Mucosa of rectum (tissue), 2 donors: ENCODE results near the gene NAB2.

ENCODE experiments used
- H3K27ac ChIP-seq, 2 donors: one replicate each; pipeline ENCODE4 v1.7.0; 2013; ENCODE audit warnings: inconsistent platforms in 2 of 2, low read depth in 2 of 2, low read length in 2 of 2
- H3K27me3 ChIP-seq, 2 donors: one replicate each; pipeline ENCODE4 v1.7.0; 2013; ENCODE audit warnings: low read length in 2 of 2; ENCODE audit not compliant: control insufficient read depth in 2 of 2, insufficient read depth in 2 of 2
- H3K36me3 ChIP-seq, 2 donors: one replicate each; pipeline ENCODE4 v1.7.0; 2013; ENCODE audit warnings: low read length in 2 of 2; ENCODE audit not compliant: control insufficient read depth in 2 of 2, insufficient read depth in 2 of 2
- H3K4me1 ChIP-seq, 2 donors: one replicate each; pipeline ENCODE4 v1.7.0; 2013; ENCODE audit warnings: low read length in 2 of 2, mild to moderate bottlenecking in 1 of 2; ENCODE audit not compliant: control insufficient read depth in 2 of 2, insufficient read depth in 2 of 2
- H3K4me3 ChIP-seq, 2 donors: one replicate each; pipeline ENCODE4 v1.7.0; 2013; ENCODE audit warnings: low read length in 2 of 2
- H3K9ac ChIP-seq, 2 donors: one replicate each; pipeline ENCODE4 v1.7.0; 2013; ENCODE audit warnings: low read length in 2 of 2, low read depth in 1 of 2, mild to moderate bottlenecking in 1 of 2
- H3K9me3 ChIP-seq, 2 donors: one replicate each; pipeline ENCODE4 v1.7.0; 2013; ENCODE audit warnings: low read length in 2 of 2; ENCODE audit not compliant: control insufficient read depth in 2 of 2
- donor health status: healthy.
- donor health status: Normal muscosa, but diverticular disease.

The NAB2 gene

GRCh38 chr12:57133916-57134315 lies 45.0 kb downstream of the NAB2 start:
- H3K4me3 ChIP-seq = no peak overlapping the region
- no peaks in the 10 kb centered on the region for H3K27me3 ChIP-seq
- no peaks in the 10 kb centered on the region for H3K9me3 ChIP-seq
- no peak overlapping the region for H3K9ac ChIP-seq
- peaks cover 33 to 49% of the 10 kb centered on the region in 2 donors for H3K4me1 ChIP-seq
- H3K36me3 ChIP-seq = no peaks in the 10 kb centered on the region
- H3K27ac ChIP-seq = peak overlapping the region; percentile 4 to 25

GRCh38 chr12:57134949-57135348 lies 46.0 kb downstream of the NAB2 start:
- H3K9ac ChIP-seq = no peak overlapping the region
- H3K27me3 ChIP-seq = no peaks in the 10 kb centered on the region
- H3K27ac ChIP-seq = peak overlapping the region; percentile 72 to 82
- no peak overlapping the region for H3K4me3 ChIP-seq
- H3K9me3 ChIP-seq = no peaks in the 10 kb centered on the region
- H3K36me3 ChIP-seq = peaks cover 5 to 7% of the 10 kb centered on the region in 2 donors
- H3K4me1 ChIP-seq = peaks cover 37 to 50% of the 10 kb centered on the region in 2 donors

DNA sequence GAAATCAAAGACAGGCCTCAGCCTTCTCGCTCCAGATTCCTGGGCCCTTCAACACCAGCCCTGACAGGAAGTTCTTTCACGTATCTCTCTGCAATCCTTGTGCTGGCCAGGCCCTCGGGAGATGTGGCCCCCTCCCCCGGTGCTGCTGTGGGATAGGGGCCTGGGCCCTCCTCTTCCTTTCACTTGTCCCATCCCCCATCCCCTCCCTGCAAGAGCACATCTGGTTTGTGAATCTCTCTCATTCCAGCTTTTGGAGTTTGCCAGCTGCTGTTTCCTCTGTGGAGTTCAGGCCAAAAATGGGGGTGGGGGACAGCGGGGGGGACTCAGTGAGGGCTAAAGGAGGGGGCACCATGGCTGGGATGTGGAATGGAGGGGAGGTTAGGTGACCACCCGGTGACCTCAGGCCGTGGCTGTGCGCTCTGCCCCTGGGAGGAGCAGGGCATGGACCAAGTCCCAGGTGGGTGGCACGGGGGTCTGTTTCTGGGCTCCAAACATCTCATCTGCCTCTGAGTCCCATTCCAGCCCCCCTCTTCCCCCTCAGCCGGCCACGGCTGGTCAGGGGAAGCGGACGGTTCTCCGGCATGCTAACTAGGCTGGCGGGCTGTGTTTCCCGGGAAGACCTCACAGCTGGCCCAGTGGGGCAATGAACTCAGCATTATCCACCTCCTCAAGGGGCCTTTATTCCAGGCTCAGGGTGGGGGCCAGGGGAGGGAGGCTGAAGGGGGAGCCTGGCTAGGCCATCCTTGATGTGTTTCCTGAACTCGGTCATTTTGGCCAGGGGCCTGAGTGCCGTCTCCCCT lies 46.8 kb downstream of the NAB2 start:
- Histone ChIP-seq H3K27me3 (no peaks in the 10 kb centered on the region), H3K4me3 (no peak overlapping the region), H3K4me1 (peaks cover 35 to 44% of the 10 kb centered on the region in 2 donors), H3K9me3 (no peaks in the 10 kb centered on the region), H3K9ac (peak overlapping the region in 1 of 2 donors; percentile 24), H3K27ac (peak overlapping the region; percentile 72 to 82), H3K36me3 (peaks cover 5 to 9% of the 10 kb centered on the region in 2 donors)

- H3K27me3 ChIP-seq = no peaks in the 10 kb centered on the region
- H3K36me3 ChIP-seq = peaks cover 22 to 30% of the 10 kb centered on the region in 2 donors
- H3K9ac ChIP-seq = no peak overlapping the region
- peak overlapping the region; percentile 38 to 56 for H3K27ac ChIP-seq
- peaks cover 19% of the 10 kb centered on the region in 2 donors for H3K4me1 ChIP-seq
- peak overlapping the region in 1 of 2 donors; percentile 1 for H3K4me3 ChIP-seq
- H3K9me3 ChIP-seq = no peaks in the 10 kb centered on the region
Observed at GRCh38 chr12:57138526-57139272, 49.8 kb downstream of the NAB2 start.

- Histone ChIP-seq H3K4me3 (no peak overlapping the region), H3K27ac (no peak overlapping the region), H3K4me1 (peaks cover 16 to 19% of the 10 kb centered on the region in 2 donors), H3K36me3 (peaks cover 28 to 43% of the 10 kb centered on the region in 2 donors), H3K27me3 (no peaks in the 10 kb centered on the region), H3K9ac (no peak overlapping the region), H3K9me3 (no peaks in the 10 kb centered on the region)
Observed at GRCh38 chr12:57139796-57140649, 51.1 kb downstream of the NAB2 start.

DNA sequence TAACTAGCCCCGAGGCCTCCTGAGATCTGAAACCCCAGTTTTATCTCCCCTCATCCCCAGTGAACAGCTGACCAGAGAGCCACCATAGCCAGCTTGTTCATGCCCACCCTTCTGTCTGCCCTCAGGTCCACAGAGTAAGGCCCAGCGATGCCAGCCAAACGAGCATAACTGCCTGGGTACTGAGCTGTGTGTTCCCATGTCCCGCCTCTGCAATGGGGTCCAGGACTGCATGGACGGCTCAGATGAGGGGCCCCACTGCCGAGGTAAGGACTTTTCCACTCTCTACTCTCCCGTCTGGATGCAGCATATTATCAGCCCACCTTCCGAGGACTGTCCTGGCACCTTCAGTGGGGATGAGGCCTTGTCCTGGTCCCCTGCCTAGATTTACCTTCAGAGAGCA lies 52.3 kb downstream of the NAB2 start:
- peaks cover 38 to 54% of the 10 kb centered on the region in 2 donors for H3K36me3 ChIP-seq
- H3K4me1 ChIP-seq = peaks cover 23 to 30% of the 10 kb centered on the region in 2 donors
- H3K4me3 ChIP-seq = no peak overlapping the region
- no peaks in the 10 kb centered on the region for H3K9me3 ChIP-seq
- no peaks in the 10 kb centered on the region for H3K27me3 ChIP-seq
- H3K9ac ChIP-seq = no peak overlapping the region
- no peak overlapping the region for H3K27ac ChIP-seq

GRCh38 chr12:57142121-57142520 lies 53.2 kb downstream of the NAB2 start:
- H3K9ac ChIP-seq = no peak overlapping the region
- peaks cover 38 to 54% of the 10 kb centered on the region in 2 donors for H3K36me3 ChIP-seq

GRCh38 chr12:57142727-57143126 lies 53.8 kb downstream of the NAB2 start:
- Histone ChIP-seq H3K4me1 (peaks cover 37 to 40% of the 10 kb centered on the region in 2 donors), H3K27ac (no peak overlapping the region), H3K27me3 (no peaks in the 10 kb centered on the region), H3K36me3 (peaks cover 38 to 54% of the 10 kb centered on the region in 2 donors), H3K9ac (no peak overlapping the region), H3K9me3 (no peaks in the 10 kb centered on the region), H3K4me3 (no peak overlapping the region)

More at GRCh38 chr12:57142121-57142520, 53.2 kb downstream of the NAB2 start:
- Histone ChIP-seq H3K27me3 (no peaks in the 10 kb centered on the region), H3K4me3 (no peak overlapping the region), H3K9me3 (no peaks in the 10 kb centered on the region), H3K4me1 (peaks cover 31 to 35% of the 10 kb centered on the region in 2 donors), H3K27ac (no peak overlapping the region)

GRCh38 chr12:57143454-57143853 lies 54.5 kb downstream of the NAB2 start:
- H3K27me3 ChIP-seq = no peaks in the 10 kb centered on the region
- H3K4me1 ChIP-seq = peaks cover 37 to 40% of the 10 kb centered on the region in 2 donors
- H3K9me3 ChIP-seq = no peaks in the 10 kb centered on the region
- H3K27ac ChIP-seq = no peak overlapping the region
- H3K4me3 ChIP-seq = no peak overlapping the region
- peaks cover 38 to 56% of the 10 kb centered on the region in 2 donors for H3K36me3 ChIP-seq
- H3K9ac ChIP-seq = no peak overlapping the region
